HG03175 (cell line): ENCODE results near the gene WLS.

Source experiments
- ATAC-seq: cut with Tn5 transposase; IDR thresholded peaks from one replicate; pipeline ENCODE4 v1.9.1; 2021; ENCODE audit warnings: mild to moderate bottlenecking, moderate library complexity; ENCODE audit not compliant: unreplicated experiment

Gene WLS

GRCh38 chr1:68103011-68103545 is 129.2 kb downstream of the WLS start:
- ATAC-seq, result no peak

- ATAC-seq, result no peak
Measured at GRCh38 chr1:68101829-68102228, 130.5 kb downstream of the WLS start.

DNA sequence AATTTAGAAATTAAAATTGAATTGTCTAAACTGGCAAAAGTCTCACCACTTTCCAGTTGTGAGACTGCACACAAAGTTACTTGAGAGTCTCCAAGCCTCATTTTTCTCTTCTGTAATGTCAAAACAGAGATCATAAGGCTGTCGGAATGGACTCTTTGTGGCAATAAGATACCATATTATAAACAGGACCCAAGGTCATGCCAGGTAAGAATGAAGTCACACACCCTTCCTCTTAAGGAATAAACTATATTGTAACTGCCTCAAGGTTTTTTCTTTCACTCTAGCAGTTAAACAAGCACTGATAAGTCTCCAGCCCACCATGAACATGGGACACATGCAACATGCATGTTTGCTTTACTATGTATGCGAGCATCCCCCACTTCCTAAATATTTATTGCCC is 131.8 kb downstream of the WLS start:
- ATAC-seq, result no peak

GRCh38 chr1:68093737-68094136 is 138.6 kb downstream of the WLS start:
- no peak for ATAC-seq

DNA sequence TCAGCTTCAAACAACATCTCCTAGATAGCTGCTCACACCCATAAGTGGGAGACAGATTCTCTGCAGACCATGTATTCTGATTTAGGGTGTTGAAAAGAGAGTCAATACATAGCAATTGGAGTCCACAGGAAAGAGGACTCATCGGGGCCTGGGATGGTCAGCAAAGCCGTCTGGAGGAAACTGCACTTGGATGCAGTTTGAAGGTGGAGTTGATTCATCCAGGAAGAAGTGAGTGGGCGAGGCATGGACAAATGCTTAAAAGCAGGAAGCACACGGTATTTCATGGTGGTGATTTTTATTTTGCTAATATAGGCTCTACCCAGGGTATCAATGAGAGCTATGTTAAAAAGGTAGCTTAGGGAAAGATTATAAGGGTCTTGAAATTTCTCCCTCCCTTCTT is 145.1 kb downstream of the WLS start:
- no peak for ATAC-seq

GRCh38 chr1:68085752-68086151 is 146.6 kb downstream of the WLS start:
- ATAC-seq, result no peak

GRCh38 chr1:68083686-68084085 is 148.6 kb downstream of the WLS start:
- no peak for ATAC-seq

GRCh38 chr1:68081775-68082283 is 150.5 kb downstream of the WLS start:
- no peak for ATAC-seq

DNA sequence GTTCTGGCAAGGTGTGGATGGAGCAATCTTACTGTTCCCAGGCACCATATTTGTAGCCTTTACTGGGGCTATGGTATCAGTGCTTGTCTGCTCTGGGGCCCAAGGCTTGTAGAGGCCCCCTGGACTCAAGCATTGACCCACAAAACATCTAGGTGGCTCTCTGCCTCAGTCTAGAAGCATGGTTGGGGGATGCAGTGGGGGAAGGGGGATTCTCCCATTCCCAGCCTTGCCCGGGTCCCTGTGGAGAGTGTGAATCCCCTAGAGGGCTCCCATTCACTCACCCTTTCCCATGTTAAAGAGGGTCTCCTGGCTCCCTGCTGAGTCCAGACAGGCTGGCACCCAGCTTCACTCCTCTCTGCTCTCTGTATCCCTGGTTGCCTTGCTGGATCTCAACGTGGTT is 153.7 kb downstream of the WLS start:
- no peak for ATAC-seq
